H1 (cell line): Measurements from ENCODE around the gene FNIP2. TPM values are rescaled to one million over a fixed set of nuclear protein-coding genes. Genes with fewer than 3 reads are reported as not detected.
"Not testable (repeated sequence)": the region's sequence is repeated elsewhere in the genome, so short reads cannot be mapped to it uniquely, and the experiment has no call there.

Experiments
- CTCF ChIA-PET: fragments of 300-600 bp; sonication (Branson Sonifier 250); formaldehyde crosslinking; loops from one replicate; lab custom pipeline; 2021; ENCODE audit not compliant: partially characterized antibody; lab: Charles Lee
- POLR2A ChIA-PET: fragments of 300-600 bp; sonication (Branson Sonifier 250); formaldehyde crosslinking; loops from one replicate; lab custom pipeline; 2021; ENCODE audit warnings: inconsistent platforms; ENCODE audit not compliant: partially characterized antibody; lab: Charles Lee
- DNase-seq, 2 experiments: peaks; one replicate each; pipeline versions ENCODE4 v3.0.0 to v3.0.0-alpha.2; 2010 to 2022; ENCODE audit warnings: low spot score in 2 of 2, low read depth in 1 of 2, mixed read lengths in 1 of 2
- FAIRE-seq: peaks from 2 replicates; lab custom pipeline; 2011; peaks lifted over from hg19 to GRCh38; lab: Jason Lieb, UNC
- H2AFZ ChIP-seq: 2 replicates; pipeline ENCODE4 v1.8.1; 2012; ENCODE audit warnings: low read length, inconsistent platforms
- H2AK5ac ChIP-seq: 2 replicates; pipeline ENCODE4 v1.6.1; 2013; ENCODE audit warnings: low read depth, low read length
- H2BK120ac ChIP-seq: replicated peaks from 2 replicates; pipeline ENCODE3; 2013; ENCODE audit warnings: low read depth, low read length, inconsistent platforms
- H2BK12ac ChIP-seq: 2 replicates; pipeline ENCODE4 v1.6.1; 2013; ENCODE audit warnings: low read depth, low read length
- H2BK15ac ChIP-seq: 2 replicates; pipeline ENCODE4 v1.6.1; 2013; ENCODE audit warnings: low read length
- H2BK20ac ChIP-seq: 2 replicates; pipeline ENCODE4 v1.6.1; 2013; ENCODE audit warnings: low read length
- H2BK5ac ChIP-seq: 2 replicates; pipeline ENCODE4 v1.6.1; 2013; ENCODE audit warnings: low read depth, low read length
- H3K14ac ChIP-seq: 2 replicates; pipeline ENCODE4 v1.6.1; 2013; ENCODE audit warnings: inconsistent platforms; ENCODE audit not compliant: insufficient read length
- H3K18ac ChIP-seq: 2 replicates; pipeline ENCODE4 v1.6.1; 2013; ENCODE audit warnings: low read length; ENCODE audit errors: extremely low read depth
- H3K23ac ChIP-seq: 2 replicates; pipeline ENCODE4 v1.6.1; 2013; ENCODE audit warnings: inconsistent platforms; ENCODE audit not compliant: insufficient read length
- H3K23me2 ChIP-seq: 2 replicates; pipeline ENCODE4 v1.6.1; 2013; ENCODE audit warnings: low read depth, low read length
- H3K27ac ChIP-seq: 2 replicates; pipeline ENCODE4 v1.6.1; 2011; ENCODE audit warnings: low read depth, low read length, inconsistent platforms
- H3K27me3 ChIP-seq, 4 experiments: replicated peaks in 1 of 4; 1 replicate in 1 of 4; 2 replicates in 3 of 4; pipeline versions ENCODE4 v1.6.1 to v1.8.1; 2011 to 2013; ENCODE audit warnings: low read length in 3 of 4, mild to moderate bottlenecking in 3 of 4, inconsistent platforms in 2 of 4, mixed read lengths in 2 of 4, moderate library complexity in 1 of 4; ENCODE audit not compliant: control insufficient read depth in 3 of 4, insufficient read depth in 3 of 4; ENCODE audit errors: extremely low read depth in 1 of 4
- H3K36me3 ChIP-seq, 4 experiments: 2 replicates each; pipeline versions ENCODE4 v1.6.1 to v1.8.1; 2011 to 2013; ENCODE audit warnings: mild to moderate bottlenecking in 4 of 4, low read length in 3 of 4, moderate library complexity in 2 of 4, control low read depth in 1 of 4, inconsistent platforms in 1 of 4; ENCODE audit not compliant: insufficient read depth in 4 of 4, control insufficient read depth in 2 of 4
- H3K4ac ChIP-seq: replicated peaks from 2 replicates; pipeline ENCODE3; 2013; ENCODE audit warnings: low read length, low read depth, mixed read lengths, inconsistent platforms; ENCODE audit not compliant: insufficient read length
- H3K4me1 ChIP-seq, 4 experiments: replicated peaks in 1 of 4; 1 replicate in 1 of 4; 2 replicates in 3 of 4; pipeline versions ENCODE4 v1.6.1 to v1.8.1; 2011 to 2013; ENCODE audit warnings: low read length in 3 of 4, inconsistent platforms in 2 of 4, mixed read lengths in 1 of 4; ENCODE audit not compliant: insufficient read depth in 4 of 4, control insufficient read depth in 3 of 4
- H3K4me2 ChIP-seq, 2 experiments: 2 replicates each; pipeline versions ENCODE4 v1.6.1 to v1.8.1; 2011 to 2013; ENCODE audit warnings: low read depth in 2 of 2, low read length in 2 of 2, control low read depth in 1 of 2, inconsistent platforms in 1 of 2, mild to moderate bottlenecking in 1 of 2; ENCODE audit not compliant: insufficient read depth in 1 of 2
- H3K4me3 ChIP-seq, 4 experiments: fragments of 200-600, 300-600 bp in 1 of 4; sonication (generic), shearing (Covaris generic), sonication (Bioruptor Twin) in 1 of 4; 2 replicates each; pipeline versions ENCODE4 v1.5.1 to v1.8.1; 2011 to 2016; ENCODE audit warnings: low read length in 4 of 4, low read depth in 3 of 4, control low read depth in 2 of 4, inconsistent platforms in 2 of 4, mild to moderate bottlenecking in 2 of 4, mixed read lengths in 1 of 4, moderate library complexity in 1 of 4; ENCODE audit not compliant: insufficient read depth in 2 of 4; ENCODE audit errors: extremely low read depth in 1 of 4
- H3K56ac ChIP-seq: replicated peaks from 2 replicates; pipeline ENCODE3; 2013; ENCODE audit warnings: low read depth, mild to moderate bottlenecking, mixed read lengths, low read length, inconsistent platforms; ENCODE audit not compliant: insufficient read length
- H3K79me1 ChIP-seq: 2 replicates; pipeline ENCODE4 v1.6.1; 2013; ENCODE audit warnings: low read depth, low read length, control low read depth
- H3K79me2 ChIP-seq, 2 experiments: 2 replicates each; pipeline versions ENCODE4 v1.6.1 to v1.8.1; 2012 to 2013; ENCODE audit warnings: low read length in 2 of 2, mild to moderate bottlenecking in 2 of 2, inconsistent platforms in 1 of 2; ENCODE audit not compliant: insufficient read depth in 2 of 2, control insufficient read depth in 1 of 2
- H3K9ac ChIP-seq, 4 experiments: replicated peaks in 1 of 4; 1 replicate in 1 of 4; 2 replicates in 3 of 4; pipeline versions ENCODE4 v1.6.1 to v1.8.1; 2011 to 2013; ENCODE audit warnings: low read depth in 3 of 4, low read length in 3 of 4, control low read depth in 2 of 4, mild to moderate bottlenecking in 2 of 4, moderate library complexity in 2 of 4, inconsistent platforms in 1 of 4; ENCODE audit errors: extremely low read depth in 1 of 4
- H3K9me3 ChIP-seq, 2 experiments: 2 replicates each; pipeline versions ENCODE4 v1.6.1 to v1.8.1; 2012 to 2013; ENCODE audit warnings: mild to moderate bottlenecking in 2 of 2, moderate library complexity in 2 of 2, control low read depth in 1 of 2, inconsistent platforms in 1 of 2, low read depth in 1 of 2, low read length in 1 of 2, mixed read lengths in 1 of 2; ENCODE audit not compliant: insufficient read depth in 2 of 2
- H4K20me1 ChIP-seq, 2 experiments: replicated peaks in 1 of 2; 2 replicates each; pipeline versions ENCODE3 to v1.8.1; 2011 to 2013; ENCODE audit warnings: inconsistent platforms in 2 of 2, low read length in 2 of 2, mild to moderate bottlenecking in 1 of 2; ENCODE audit not compliant: insufficient read depth in 2 of 2, control insufficient read depth in 1 of 2
- H4K5ac ChIP-seq: 2 replicates; pipeline ENCODE4 v1.6.1; 2013; ENCODE audit warnings: low read length, low read depth, mixed read lengths, inconsistent platforms; ENCODE audit not compliant: insufficient read length
- H4K8ac ChIP-seq: 2 replicates; pipeline ENCODE4 v1.8.0; 2013; ENCODE audit warnings: mild to moderate bottlenecking, moderate library complexity, low read length, inconsistent platforms; ENCODE audit not compliant: insufficient read depth; ENCODE audit errors: extremely low read depth
- H4K91ac ChIP-seq: replicated peaks from 2 replicates; pipeline ENCODE3; 2013; ENCODE audit warnings: low read length, mixed read lengths, inconsistent platforms; ENCODE audit not compliant: insufficient read length
- ASH2L ChIP-seq: fragments of 200-600, 300-600 bp; sonication (generic); IDR thresholded peaks from one replicate; pipeline ENCODE4 v1.7.1; 2017; ENCODE audit warnings: low read length
- MAFK ChIP-seq: IDR thresholded peaks from 2 replicates; pipeline ENCODE4 v1.6.1; 2012; ENCODE audit warnings: low read depth, mild to moderate bottlenecking, improper control_type of control experiment, low read length
- NANOG ChIP-seq: IDR thresholded peaks from 2 replicates; pipeline ENCODE4 v1.6.1; 2011; ENCODE audit warnings: low read length, low read depth, mild to moderate bottlenecking, inconsistent platforms; ENCODE audit not compliant: insufficient read depth, poor library complexity, severe bottlenecking
- RAD21 ChIP-seq, 2 experiments: IDR thresholded peaks in 1 of 2; conservative IDR thresholded peaks in 1 of 2; 2 replicates each; pipeline ENCODE4 v1.6.1; 2011; ENCODE audit warnings: low read depth in 2 of 2, low read length in 2 of 2, improper control_type of control experiment in 1 of 2, inconsistent platforms in 1 of 2, mild to moderate bottlenecking in 1 of 2, moderate library complexity in 1 of 2
- RBBP5 ChIP-seq: IDR thresholded peaks from 2 replicates; pipeline ENCODE4 v1.7.1; 2012; ENCODE audit warnings: low read depth, mild to moderate bottlenecking, inconsistent platforms, low read length, moderate library complexity, borderline replicate concordance
- RXRA ChIP-seq: IDR thresholded peaks from 2 replicates; pipeline ENCODE4 v1.6.1; 2011; ENCODE audit warnings: low read depth, mild to moderate bottlenecking, low read length, moderate library complexity; ENCODE audit not compliant: insufficient read depth
- SP1 ChIP-seq: IDR thresholded peaks from 2 replicates; pipeline ENCODE4 v1.6.1; 2011; ENCODE audit warnings: low read depth, low read length
- YY1 ChIP-seq: IDR thresholded peaks from 2 replicates; pipeline ENCODE4 v1.6.1; 2011; ENCODE audit warnings: low read depth, mild to moderate bottlenecking, low read length
- WGBS, 2 experiments: shearing (Covaris generic) in 1 of 2; methylation state at CpG; one replicate each; pipeline versions ENCODE4 v1.1.6 to v1.1.7; 2013 to 2015; ENCODE audit warnings: low lambda C conversion rate in 2 of 2, mixed read lengths in 2 of 2, inconsistent platforms in 1 of 2, low coverage in 1 of 2, missing lambda C conversion rate in 1 of 2; ENCODE audit not compliant: insufficient replicate concordance in 2 of 2, insufficient coverage in 1 of 2, insufficient read length in 1 of 2; ENCODE audit errors: extremely low coverage in 1 of 2, missing lambda C conversion rate in 1 of 2; 5-methylcytosine and 5-hydroxymethylcytosine counted together
- polyA plus RNA-seq, 7 experiments: library from polyadenylated mRNA; depleted of rRNA in 3 of 7; stranded (reverse) in 5 of 7; unstranded in 2 of 7; fragments of >200 nt in 5 of 7; fragments of 200-250 nt in 2 of 7; gene quantifications; 1 replicate in 5 of 7; 2 replicates in 1 of 7; 4 replicates in 1 of 7; pipeline versions ENCODE4 v1.2.1 to v1.2.3, GENCODE V29; 2011 to 2013; ENCODE audit warnings: missing spikeins in 2 of 7, mixed read lengths in 2 of 7
- total RNA-seq: library from RNA; stranded (reverse); fragmentation: NEBNext Ultra II Directional; extraction: Animal tissue kit (Norgen Biotek cat#: 25700); gene quantifications from 2 replicates; pipeline ENCODE4 v1.2.1, GENCODE V29; 2021

FNIP2 gene
- total and polyA plus RNA-seq, 2 of the 8 experiments (the other 6 are each of a cell fraction or from before 2014, with no cell fraction given), result 4.0 to 13.0 TPM

GRCh38 chr4:158902280-158903078, 133.7 kb downstream of the FNIP2 start:
- not testable (repeated sequence) for H3K36me3 ChIP-seq, H4K91ac ChIP-seq, H2BK12ac ChIP-seq, FAIRE-seq, H2BK15ac ChIP-seq, H3K79me1 ChIP-seq, H3K14ac ChIP-seq, H2BK20ac ChIP-seq, H3K9me3 ChIP-seq, H3K23ac ChIP-seq, H3K27me3 ChIP-seq, H3K56ac ChIP-seq, H3K4me2 ChIP-seq, H3K4me3 ChIP-seq, H3K23me2 ChIP-seq, H3K4me1 ChIP-seq, H4K20me1 ChIP-seq, H2AK5ac ChIP-seq, H3K4ac ChIP-seq, H2BK120ac ChIP-seq, H2AFZ ChIP-seq, H3K9ac ChIP-seq, H3K79me2 ChIP-seq, H3K18ac ChIP-seq, H2BK5ac ChIP-seq
- WGBS, 2 experiments, result 71% methylated on average over 14 of the region's 14 CpGs; no CpG with 5 or more reads in 1 of the 2 experiments
- Histone ChIP-seq H4K8ac (peak overlapping the region; percentile 85; the same call in 1 of the 2 replicates), H4K5ac (peak overlapping the region; percentile 21), H3K27ac (peak overlapping the region; percentile 49; the same call in 1 of the 2 replicates)
- POLR2A ChIA-PET, result interaction anchor here (0.8 to 1.2 kb wide), 2 partner anchors 16 to 57 kb away, joined by 3 to 4 read pairs; no protein-coding TSS in a partner anchor
- TF ChIP-seq SP1 (peak; percentile 57; the same call in 1 of the 2 replicates), NANOG (peak; percentile 8), RXRA (0 out of 2 replicates have a peak, but pooled peaks have one; percentile 48), MAFK (0 out of 2 replicates have a peak, but pooled peaks have one; percentile 8), RBBP5 (peak; percentile 72), ASH2L (peak; percentile 87), YY1 (peak; percentile 45; the same call in 1 of the 2 replicates), RAD21 (IDR thresholded peaks at IDR 0.05 in 1 of 2, conservative IDR thresholded peaks at IDR 0.05 in 1 of 2; ENCODE audit: low read depth in 2 of 2, low read length in 2 of 2) (peak in 1 of 2 experiments; percentile 29; a peak in 1 of 4 replicates)
- peak; percentile 60 to 68 for DNase-seq
- CTCF ChIA-PET, result interaction anchor here (0.8 to 1.7 kb wide), 5 partner anchors 7 to 289 kb away, joined by 3 to 5 read pairs (median 3); no protein-coding TSS in a partner anchor
